BE2C (cell line): ENCODE data around the gene SLC39A2.

ENCODE experiments used
- DNase-seq: peaks from one replicate; pipeline ENCODE4 v3.0.0-alpha.2; 2020
- H3K27me3 ChIP-seq: fragments of 250-450 bp; sonication (Bioruptor Pico); 2 replicates; pipeline ENCODE4 v1.5.1; 2020; ENCODE audit warnings: mild to moderate bottlenecking
- H3K36me3 ChIP-seq: fragments of 250-450 bp; sonication (Bioruptor Pico); 2 replicates; pipeline ENCODE4 v1.5.1; 2020; ENCODE audit warnings: mild to moderate bottlenecking
- H3K4me1 ChIP-seq: fragments of 250-450 bp; sonication (Bioruptor Pico); 2 replicates; pipeline ENCODE4 v1.5.1; 2020
- H3K4me3 ChIP-seq: 2 replicates; pipeline ENCODE4 v1.5.1; 2011; ENCODE audit warnings: low read depth, low read length
- H3K9me3 ChIP-seq: fragments of 250-450 bp; sonication (Bioruptor Pico); 2 replicates; pipeline ENCODE4 v1.5.1; 2020
- CTCF ChIP-seq: IDR thresholded peaks from 2 replicates; pipeline ENCODE4 v1.5.1; 2012; ENCODE audit warnings: mild to moderate bottlenecking, low read depth, low read length

SLC39A2 gene

GRCh38 chr14:21026988-21027315 is 27.9 kb downstream of the SLC39A2 start:
- Histone ChIP-seq H3K4me3 (no peak overlapping the region), H3K36me3 (no peaks in the 10 kb centered on the region), H3K4me1 (no peaks in the 10 kb centered on the region), H3K27me3 (no peaks in the 10 kb centered on the region), H3K9me3 (no peaks in the 10 kb centered on the region)
- no peak for DNase-seq
- no peak for TF ChIP-seq CTCF

- H3K4me1 ChIP-seq, result no peaks in the 10 kb centered on the region
- DNase-seq, result no peak
- H3K27me3 ChIP-seq, result no peaks in the 10 kb centered on the region
- H3K4me3 ChIP-seq, result no peak within 1 kb of the TSS
- no peaks in the 10 kb centered on the region for H3K9me3 ChIP-seq
- H3K36me3 ChIP-seq, result no peaks in the 10 kb centered on the region
- no peak for TF ChIP-seq CTCF
Measured at GRCh38 chr14:21029917-21030316, 30.8 kb downstream of the SLC39A2 start, which contains the start of gene TPPP2. TPPP2 (plus strand) TSS chr14:21030217; CDS start chr14:21030582, 365 bp downstream.

- no peak for TF ChIP-seq CTCF
- Histone ChIP-seq H3K9me3 (no peaks in the 10 kb centered on the region), H3K27me3 (no peaks in the 10 kb centered on the region), H3K4me3 (no peak overlapping the region), H3K36me3 (no peaks in the 10 kb centered on the region), H3K4me1 (no peaks in the 10 kb centered on the region)
- DNase-seq, result no peak
Measured at GRCh38 chr14:21030531-21030930, 31.4 kb downstream of the SLC39A2 start.

GRCh38 chr14:21032326-21033132 is 33.4 kb downstream of the SLC39A2 start:
- Histone ChIP-seq H3K4me1 (no peaks in the 10 kb centered on the region), H3K9me3 (no peaks in the 10 kb centered on the region), H3K27me3 (no peaks in the 10 kb centered on the region), H3K36me3 (no peaks in the 10 kb centered on the region), H3K4me3 (no peak overlapping the region)
- DNase-seq, result no peak
- no peak for TF ChIP-seq CTCF

GRCh38 chr14:21033133-21033698 is 34.1 kb downstream of the SLC39A2 start:
- no peaks in the 10 kb centered on the region for H3K36me3 ChIP-seq
- TF ChIP-seq CTCF, result no peak
- no peaks in the 10 kb centered on the region for H3K27me3 ChIP-seq
- no peaks in the 10 kb centered on the region for H3K4me1 ChIP-seq
- no peak overlapping the region for H3K4me3 ChIP-seq
- H3K9me3 ChIP-seq, result no peaks in the 10 kb centered on the region
- DNase-seq, result no peak

GRCh38 chr14:21034707-21035106 is 35.6 kb downstream of the SLC39A2 start, which contains the start of gene RNASE13:
RNASE13 (minus strand) TSS chr14:21034807; CDS start chr14:21034288, 519 bp downstream.
- no peak for TF ChIP-seq CTCF
- Histone ChIP-seq H3K9me3 (no peaks in the 10 kb centered on the region), H3K27me3 (no peaks in the 10 kb centered on the region), H3K36me3 (no peaks in the 10 kb centered on the region), H3K4me3 (no peak within 1 kb of the TSS), H3K4me1 (no peaks in the 10 kb centered on the region; the same call in 1 of the 2 replicates)
- DNase-seq, result no peak
